NCI-H2029 treated with DMSO at 0.1 percent for 48 hours (cell line): ENCODE data around the gene CELF4.

ENCODE experiments used
- DNase-seq: peaks from one replicate; lab custom pipeline; 2025; lab: John Stamatoyannopoulos, UW

CELF4 gene

GRCh38 chr18:37218022-37218590 lies 347.5 kb downstream of the CELF4 start:
- no peak for DNase-seq

GRCh38 chr18:37210781-37211180 lies 354.8 kb downstream of the CELF4 start:
- DNase-seq, result no peak

GRCh38 chr18:37207343-37207742 lies 358.3 kb downstream of the CELF4 start:
- no peak for DNase-seq

GRCh38 chr18:37199741-37200140 lies 365.9 kb downstream of the CELF4 start:
- no peak for DNase-seq
